HG03025 (cell line): Measurements from ENCODE around the gene PRR19.
A peak's percentile ranks its signal among the peaks of the same experiment; 100 is the strongest.
"Not testable (repeated sequence)": the region's sequence is repeated elsewhere in the genome, so short reads cannot be mapped to it uniquely, and the experiment has no call there.

ENCODE experiments used
- ATAC-seq: cut with Tn5 transposase; IDR thresholded peaks from one replicate; pipeline ENCODE4 v1.9.1; 2021; ENCODE audit warnings: mild to moderate bottlenecking, moderate library complexity; ENCODE audit not compliant: unreplicated experiment, low FRiP score

The PRR19 gene, protein sequence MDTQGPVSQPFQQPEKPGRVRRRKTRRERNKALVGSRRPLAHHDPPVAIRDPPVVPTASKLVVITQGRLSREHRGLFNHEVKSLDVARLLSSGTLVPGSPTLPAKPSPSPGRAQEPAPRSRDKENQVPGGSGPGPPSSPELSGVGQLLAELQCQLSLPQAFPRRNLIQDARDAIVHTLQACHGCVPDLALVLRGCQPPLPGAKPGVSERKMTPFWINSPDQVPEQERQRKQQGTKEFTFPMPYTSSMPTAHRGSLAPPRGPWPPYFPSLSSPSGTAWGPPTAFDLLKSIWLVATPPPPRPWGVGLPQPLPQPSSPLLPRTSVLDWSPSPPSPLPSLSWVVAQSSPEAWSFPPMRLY

DNA sequence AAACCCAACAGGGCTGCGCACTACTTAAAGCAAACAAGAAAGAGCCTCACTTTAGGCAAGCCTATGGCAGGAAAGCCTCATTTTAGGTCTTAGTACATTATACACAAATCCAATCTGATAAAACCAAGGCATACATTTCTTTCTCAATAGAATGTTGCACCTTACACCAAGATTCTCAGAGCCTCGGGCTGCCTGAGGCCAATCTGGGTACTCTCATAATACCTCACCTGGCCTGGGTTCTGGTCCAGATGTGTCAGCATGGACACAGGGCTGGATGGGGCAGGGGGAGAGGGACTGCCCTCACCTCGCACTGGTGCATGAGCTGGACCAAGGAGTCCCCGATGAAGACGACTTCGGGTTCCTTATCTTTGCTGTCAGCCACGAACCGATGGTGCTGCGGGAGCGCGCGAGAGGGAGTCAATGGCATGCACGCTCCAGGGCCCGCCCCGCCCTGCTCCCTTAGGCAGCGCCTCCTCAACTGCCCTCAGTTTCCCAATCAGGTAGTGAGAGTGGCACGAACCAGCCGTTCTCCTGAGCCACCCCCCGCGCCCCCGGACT is at the start of gene PRR19:
Gene PRR19, plus strand, starts transcription at position 487 of the 558 bp plus-strand sequence. CDS start 7,453 bp downstream, outside the sequence.
- ATAC-seq = no peak

DNA sequence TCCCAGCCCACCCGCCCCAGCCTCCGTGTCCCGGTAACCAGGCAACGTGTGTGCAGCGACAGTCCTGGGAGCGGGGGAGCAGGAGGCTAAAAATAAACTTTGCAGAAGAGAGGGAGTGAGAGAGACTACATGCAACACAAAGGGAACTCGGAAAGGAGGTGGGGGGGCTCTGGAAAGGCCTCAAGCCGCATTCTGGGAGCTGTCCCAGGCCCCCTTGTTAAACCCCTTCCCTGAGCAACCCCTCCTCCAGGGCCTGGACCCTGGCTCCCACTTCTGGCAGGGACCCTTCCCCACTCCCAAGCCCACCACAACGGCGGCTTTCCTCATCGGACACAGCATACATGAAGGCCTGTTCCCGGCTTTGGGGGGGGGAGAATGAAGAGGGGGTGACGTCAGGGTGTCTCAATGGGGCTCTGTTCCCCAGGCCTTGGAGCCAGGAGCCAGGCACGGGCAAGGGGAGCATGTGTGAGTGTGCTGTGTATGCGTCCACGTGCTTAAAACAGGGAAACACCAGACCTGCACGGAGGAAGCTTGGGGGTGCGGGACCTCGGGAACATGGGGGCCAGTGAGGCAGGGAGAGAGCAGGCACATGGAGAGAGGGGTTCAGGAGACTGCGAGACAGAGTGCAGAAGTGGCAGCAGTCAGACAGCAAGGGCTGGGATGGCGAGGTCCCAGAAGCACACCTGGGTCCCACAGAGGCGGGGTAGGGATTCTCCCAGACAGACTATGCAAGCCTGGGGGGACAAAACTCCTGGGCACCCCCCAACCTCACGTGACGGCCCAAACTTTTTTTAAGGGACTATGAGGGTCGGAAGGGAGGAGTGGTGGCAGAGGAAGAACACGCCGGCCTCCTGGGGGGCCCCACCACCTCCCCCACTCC is 49.3 kb upstream of the PRR19 start:
- ATAC-seq = no peak

DNA sequence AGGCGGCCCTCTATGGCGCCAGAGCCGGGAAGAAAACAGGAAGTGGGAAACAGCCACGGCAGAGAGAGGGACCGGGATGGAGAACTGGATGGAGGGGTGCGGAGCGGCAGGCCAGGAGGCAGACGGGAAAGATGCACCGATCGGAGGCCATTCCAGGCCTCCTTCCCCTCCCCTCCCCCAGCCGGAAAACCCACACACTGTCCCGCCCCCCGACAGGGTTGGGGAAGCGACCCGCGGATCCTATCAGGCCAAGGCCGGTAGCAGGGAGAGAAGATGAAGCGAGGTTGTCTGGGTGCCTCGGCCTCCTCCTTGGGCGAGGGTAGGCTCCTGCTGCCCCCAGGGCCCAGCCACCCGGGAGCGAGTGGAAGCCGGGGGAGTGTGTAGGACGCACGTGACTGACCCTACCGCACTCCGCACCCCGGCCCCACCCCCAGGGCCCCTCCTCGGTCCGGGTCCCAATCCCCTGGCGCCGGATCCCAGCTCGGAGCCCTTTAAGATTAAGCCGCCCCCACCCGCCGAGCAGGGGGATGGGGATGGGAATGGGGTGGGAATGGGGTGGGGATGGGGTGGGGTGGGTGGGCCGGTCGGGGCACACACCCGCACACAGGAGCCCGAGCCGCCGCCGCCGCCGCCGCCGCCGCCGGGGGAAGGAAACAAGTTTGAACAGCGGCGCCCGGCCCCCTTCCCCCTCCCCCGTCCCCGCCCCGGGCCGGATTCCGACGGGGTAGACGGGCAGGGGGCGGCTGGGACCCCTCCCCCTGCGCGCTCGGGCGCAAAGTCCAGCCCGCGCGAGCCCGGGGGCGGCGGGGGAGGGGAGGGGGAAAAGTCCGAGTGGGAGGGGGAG is 48.5 kb upstream of the PRR19 start:
- ATAC-seq = no peak

DNA sequence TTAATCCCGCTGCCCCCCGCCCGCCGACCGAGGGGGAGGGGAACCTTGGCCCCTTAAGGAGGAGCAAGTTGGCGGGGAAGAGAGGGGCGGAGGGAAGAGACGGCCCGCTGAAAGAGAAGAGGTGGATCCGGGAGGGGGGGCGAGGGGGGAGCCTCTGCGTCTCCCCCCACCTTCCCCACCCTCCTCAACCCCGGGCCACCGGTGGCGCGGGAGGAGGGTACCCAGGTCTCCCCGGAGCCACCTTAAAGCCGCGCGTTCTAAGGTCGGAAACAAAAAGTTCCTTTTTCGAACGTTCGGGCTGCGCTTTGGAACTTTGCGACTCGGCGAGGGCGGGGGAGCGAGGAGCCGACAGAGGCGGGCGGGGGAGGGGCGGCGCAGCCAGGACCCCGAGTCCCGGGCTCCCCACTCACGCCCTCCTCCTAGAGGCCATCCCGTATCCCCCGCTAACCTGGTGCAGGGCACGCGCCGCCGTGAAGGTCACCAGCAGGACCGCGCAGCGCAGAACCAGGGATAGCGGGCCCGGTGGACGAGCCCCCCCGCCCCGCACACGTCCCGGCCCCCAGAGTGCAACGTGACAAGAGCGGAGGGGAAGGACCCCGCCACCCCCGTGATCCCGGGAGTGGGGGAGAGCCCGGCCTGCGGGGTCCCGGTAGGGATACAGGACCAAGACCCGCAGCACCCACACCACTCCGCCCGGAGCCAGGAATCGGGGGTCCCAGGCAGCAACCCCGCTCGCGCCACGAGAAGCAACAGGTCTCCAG is 47.7 kb upstream of the PRR19 start:
- no peak for ATAC-seq

DNA sequence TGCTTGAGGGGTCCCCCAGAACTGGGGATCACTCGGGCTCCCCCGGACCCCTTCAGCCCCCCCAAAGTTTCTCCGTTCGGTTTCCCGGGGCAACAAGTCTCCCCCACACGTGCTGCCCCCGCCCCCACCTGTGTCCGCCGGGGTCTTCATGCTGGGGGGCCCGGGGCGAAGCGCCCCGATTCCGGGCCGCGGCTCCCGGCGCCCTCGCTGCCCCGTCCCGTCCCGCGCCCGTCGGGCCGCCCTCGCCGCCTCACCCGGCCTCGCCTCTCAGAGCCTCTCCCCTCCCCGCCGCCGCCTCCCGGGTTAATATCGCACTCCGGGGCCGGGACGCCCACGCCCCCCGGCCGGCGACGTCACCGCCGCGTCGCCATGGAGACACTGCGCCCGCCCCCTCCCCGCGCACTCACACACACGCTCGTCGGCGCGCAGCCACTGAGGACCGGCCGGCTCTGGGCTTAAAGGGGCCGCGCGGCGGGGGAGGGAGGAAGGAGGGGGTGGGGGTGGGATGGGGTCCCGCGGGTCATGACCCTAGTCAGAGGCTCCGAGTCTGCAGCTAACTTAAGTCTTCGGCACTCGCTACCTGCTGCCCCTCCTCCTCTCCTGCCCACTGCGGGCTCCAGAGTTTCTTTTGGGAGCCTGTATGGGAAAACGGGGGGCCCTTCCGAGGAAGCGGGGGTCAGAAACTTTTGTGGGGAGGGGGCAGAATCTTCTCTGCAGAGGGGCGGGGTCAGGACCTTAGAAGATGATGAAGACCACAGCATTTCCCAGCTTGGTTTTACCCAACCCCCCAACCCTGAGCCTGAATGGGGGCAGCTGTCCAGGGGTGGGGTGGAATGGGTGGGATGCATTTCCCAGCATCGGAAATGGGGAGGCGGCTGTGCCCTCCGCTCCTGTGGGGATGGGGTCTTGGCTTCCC is 46.8 kb upstream of the PRR19 start, which contains the start of gene ERF:
Gene ERF, minus strand, starts transcription at position 279 of the 916 bp plus-strand sequence. Its CDS starts 129 bp downstream, at position 150.
- ATAC-seq = no peak

DNA sequence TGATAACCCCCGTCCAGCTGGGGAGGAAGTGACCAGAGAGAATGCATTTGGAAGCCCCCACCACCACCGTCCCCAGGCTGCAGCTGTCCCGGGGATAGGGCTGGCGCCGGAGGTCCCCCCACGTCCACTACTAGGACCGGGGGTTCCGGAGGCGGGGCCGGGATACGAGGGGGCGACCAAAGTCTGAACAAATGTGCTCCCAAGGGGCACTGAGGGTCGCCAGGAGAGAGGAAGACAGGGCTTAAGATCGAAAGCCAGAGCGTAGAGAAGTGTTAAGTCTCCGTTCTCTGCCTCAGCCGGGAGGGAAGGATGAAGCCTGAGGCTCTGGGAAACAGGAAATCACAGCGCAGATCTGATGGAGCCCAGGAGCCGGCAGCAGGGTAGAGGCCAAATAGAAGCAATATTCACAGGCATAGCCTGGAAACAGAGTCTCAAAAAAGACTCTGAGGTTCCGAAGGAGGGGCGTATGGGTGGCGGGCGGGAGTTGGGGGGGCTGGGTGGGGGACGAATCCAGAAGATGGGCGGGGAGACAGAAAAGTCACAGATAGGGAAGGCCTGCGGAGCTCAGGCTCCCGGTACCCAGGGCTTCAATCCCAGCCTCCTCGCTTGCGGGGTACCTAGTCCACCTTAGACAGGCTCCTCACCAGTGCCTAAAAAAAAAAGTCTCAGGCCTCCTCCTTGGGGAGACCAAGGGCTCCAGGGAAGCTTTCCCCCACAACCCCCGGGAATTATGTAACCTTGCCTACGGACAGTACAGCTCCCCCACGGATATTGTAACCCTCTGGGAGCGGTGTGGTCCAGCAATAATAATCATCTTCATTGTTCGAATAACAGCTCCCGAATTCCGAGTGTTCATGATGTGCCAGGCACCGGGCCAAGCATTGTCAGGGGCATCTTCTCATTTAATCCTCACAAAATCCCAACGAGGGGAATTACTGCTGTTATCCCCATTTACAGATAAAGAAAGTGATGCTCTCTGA is 45.9 kb upstream of the PRR19 start:
- no peak for ATAC-seq

DNA sequence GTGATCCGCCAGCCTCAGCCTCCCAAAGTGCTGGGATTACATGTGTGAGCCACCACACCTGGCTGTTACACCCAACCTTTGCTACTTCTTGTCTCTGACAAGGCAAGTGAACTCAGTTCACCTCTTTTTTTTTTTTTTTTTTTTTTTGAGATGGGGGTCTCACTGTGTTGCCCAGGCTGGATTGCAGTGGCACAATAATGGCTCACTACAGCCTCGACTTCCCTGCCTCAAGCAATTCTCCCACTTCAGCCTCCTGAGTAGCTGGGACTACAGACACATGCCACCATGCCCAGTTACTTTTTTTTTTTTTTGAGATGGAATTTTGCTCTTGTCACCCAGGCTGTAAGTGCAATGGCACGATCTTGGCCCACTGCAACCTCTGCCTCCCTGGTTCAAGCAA is 44.1 kb upstream of the PRR19 start:
- ATAC-seq = not testable (repeated sequence)

DNA sequence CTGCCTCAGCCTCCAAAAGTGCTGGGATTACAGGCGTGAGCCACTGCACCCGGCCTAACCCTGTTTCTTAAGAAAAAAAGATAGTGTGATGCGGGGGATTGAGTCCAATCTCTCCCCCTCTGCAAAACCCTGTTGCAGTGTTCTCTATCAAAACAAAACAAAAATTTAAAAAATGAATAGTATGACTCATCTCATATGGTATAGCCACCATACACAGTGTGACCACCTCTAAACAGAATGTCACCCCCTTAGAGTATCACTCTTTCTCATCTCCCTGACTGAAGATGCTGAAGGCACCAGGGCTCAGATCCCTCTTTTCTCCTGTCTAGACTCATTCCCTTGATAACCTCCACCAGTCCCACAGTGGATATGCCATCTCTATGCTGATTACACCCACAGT is 40.2 kb upstream of the PRR19 start:
- ATAC-seq = no peak

DNA sequence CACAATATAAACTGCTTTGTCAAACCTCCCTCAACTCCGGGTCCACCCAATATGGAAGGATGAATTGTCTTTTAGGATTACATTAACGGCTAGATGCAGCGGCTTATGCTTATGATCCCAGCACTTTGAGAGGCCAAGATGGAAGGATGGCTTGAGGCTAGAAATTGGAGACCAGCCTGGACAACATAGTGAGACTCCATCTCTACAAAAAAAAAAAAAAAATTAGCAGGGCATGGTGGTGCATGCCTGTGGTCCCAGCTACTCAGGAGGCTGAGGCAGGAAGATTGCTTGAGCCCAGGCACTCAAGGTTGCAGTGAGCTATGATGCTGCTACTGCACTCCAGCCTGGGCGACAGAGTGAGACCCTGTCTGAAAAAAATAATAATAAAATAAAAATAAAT is 35.8 kb upstream of the PRR19 start:
- not testable (repeated sequence) for ATAC-seq

DNA sequence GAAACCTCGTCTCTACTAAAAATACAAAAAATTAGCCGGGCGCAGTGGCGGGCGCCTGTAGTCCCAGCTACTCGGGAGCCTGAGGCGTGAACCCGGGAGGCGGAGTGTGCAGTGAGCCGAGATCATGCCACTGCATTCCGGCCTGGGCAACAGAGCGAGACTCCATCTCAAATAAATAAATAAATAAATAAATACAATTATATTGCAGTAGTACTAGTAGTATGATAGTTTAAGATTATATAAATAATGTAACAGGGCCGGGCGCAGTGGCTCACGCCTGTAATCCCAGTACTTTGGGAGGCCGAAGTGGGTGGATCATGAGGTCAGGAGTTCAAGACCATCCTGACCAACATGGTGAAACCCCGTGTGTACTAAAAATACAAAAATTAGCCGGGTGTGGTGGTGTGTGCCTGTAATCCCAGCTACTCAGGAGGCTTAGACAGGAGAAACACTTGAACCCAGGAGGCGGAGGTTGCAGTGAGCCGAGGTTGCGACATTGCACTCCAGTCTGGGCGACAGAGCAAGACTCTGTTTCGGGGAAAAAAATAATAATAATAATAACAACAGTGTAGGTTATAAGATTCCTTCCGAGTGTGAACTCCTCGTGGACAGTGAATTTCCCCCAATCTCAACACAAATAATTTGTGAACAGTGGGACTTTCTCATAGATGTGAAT is 34.9 kb upstream of the PRR19 start:
- ATAC-seq = not testable (repeated sequence)

DNA sequence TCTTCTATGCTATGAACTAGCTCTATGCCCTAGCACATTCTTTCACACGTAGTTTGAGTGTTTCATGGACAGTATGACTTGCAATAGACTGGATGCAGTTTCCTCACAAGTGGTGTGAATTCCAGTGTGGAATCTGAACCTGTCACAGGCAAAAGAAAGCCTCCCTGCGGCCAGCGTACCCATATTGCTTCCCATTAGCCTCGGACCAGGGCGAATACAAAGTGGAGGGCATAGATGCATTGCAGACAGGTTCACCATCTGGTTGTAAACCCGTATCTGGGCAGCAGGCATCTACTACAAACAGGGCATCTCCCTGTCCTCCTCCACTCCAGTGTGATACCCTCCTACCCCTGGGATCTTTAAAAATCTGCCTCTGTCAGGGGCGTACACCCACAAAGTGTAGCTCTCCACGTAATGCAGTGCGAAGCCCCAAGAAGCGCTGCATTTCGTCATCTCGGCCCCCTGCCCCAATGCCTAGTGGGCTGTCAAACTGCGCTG is 34.2 kb upstream of the PRR19 start:
- no peak for ATAC-seq

DNA sequence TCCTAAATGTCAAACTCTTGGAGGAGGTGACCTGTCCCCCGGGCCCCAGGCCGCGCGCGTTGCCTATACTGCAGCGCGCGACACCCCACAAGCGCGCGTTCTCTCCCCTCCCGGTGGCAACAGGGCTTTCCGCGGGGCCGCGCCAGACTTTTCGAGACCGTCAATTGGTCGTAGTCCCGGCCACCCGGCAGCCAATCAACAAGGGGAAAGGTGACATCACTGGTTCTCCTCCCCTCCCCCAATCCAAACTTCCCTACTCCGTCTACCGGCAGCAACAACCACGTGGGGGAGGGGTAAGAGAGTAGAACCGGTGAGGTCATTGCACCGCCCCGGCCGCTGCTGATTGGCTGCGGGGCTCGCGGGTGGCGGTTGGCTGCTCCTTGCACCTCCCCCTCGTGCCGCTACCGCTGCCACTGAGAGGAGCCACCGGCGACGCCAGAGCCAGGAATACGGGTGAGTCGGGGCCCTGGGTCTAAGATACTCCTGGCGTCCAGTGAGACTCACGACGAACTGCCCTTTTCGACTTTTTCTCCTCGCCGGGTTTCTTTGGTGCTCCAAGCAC is 33.7 kb upstream of the PRR19 start:
- peak; percentile 55 for ATAC-seq

DNA sequence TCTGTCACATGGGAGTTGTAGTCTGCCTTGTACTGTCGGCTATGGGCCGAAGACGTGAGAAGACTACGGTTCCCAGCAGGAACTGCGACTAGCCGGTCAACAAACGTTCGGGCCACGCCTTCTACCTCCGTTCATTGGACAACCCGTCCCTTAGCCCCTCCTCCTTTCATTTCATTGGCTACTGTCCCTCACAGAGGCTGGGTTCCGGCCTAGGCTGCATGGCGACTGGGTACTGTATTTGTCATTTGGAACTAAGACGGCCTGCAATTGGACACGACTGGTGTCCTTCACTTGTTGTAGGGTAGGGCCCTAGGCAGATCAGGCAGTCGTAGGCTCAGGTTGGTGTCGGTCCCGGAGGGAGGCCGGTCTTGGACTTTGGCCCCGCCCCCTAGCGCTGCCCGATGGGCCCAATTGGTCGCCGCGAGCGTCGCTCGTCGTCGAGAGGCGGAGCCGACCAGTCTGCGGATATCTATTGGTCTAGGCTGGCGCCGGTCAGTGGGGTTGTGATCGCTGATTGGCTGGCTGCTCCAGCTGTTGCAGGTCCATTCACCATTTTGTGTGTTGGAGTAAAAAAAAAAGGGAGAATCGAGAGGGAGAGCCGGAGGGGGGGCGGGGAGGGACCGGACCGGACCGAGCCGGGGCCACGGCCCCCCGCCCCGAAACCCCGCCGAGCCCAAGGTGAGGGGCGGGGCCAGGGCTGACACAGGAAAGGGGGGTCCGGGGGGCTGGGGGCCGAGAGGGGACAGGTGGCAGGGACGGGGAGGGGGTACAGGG is 33.0 kb upstream of the PRR19 start, which contains the start of gene CIC:
Gene CIC, plus strand, starts transcription at position 549 of the 774 bp plus-strand sequence. CDS start 2,532 bp downstream, outside the sequence.
- peak; percentile 72 for ATAC-seq

DNA sequence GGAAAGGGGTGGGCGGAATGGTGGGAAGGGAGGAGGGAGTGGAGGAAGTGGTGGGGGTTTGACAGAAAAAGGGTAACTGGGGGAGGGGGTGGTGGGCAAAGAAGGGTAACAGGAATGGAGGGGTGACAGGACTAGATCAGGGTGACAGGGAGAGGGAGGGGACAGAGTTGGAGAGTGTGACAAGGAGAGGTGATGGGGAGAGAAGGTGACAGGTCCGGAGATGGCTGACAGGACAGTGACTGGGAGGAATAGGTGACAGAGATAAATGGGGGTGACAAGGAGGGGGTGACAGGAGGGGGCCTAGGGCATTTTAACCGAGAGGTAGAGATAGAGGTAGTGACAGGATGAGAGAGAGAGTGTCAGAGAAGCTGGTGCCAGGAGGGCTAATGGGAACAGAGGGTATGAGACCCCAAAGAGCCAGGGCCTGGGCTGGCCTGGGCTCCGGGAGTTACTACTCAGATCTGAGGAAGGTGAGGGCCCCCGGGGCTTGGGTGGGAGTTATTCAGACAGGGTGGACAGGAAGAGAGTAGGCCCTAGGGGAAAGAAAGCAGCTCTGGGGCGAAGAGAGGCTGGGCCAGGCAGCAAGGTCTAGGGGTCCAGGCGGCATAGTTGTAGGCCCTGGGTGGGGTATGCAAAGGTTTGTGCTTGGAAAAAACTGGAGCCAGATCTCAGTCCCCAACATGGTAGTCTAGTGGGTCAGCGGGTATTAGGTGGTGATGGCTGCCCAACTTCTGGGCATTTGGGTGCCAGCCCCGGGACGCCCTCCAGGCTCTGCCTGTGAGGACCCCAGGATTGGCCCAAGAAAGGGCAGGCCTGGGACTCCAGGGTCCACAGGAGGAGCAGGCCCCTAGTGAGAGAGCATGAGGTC is 32.2 kb upstream of the PRR19 start:
- ATAC-seq = no peak
